IPS DF 6.9 (cell line): Measurements from ENCODE around the gene DDX55.
"Not testable (repeated sequence)": the region's sequence is repeated elsewhere in the genome, so short reads cannot be mapped to it uniquely, and the experiment has no call there.

ENCODE experiments used
- DNase-seq: peaks from one replicate; pipeline ENCODE4 v3.0.0-alpha.2; 2013; ENCODE audit warnings: low read depth, low spot score
- H3K27ac ChIP-seq: one replicate; pipeline ENCODE4 v1.5.1; 2013; ENCODE audit warnings: low read length, control low read depth
- H3K27me3 ChIP-seq: 2 replicates; pipeline ENCODE4 v1.6.1; 2013; ENCODE audit warnings: mild to moderate bottlenecking, low read length; ENCODE audit not compliant: control insufficient read depth, insufficient read depth
- H3K36me3 ChIP-seq: 2 replicates; pipeline ENCODE4 v1.6.1; 2013; ENCODE audit warnings: low read length; ENCODE audit not compliant: control insufficient read depth, insufficient read depth
- H3K4me1 ChIP-seq: 2 replicates; pipeline ENCODE4 v1.6.1; 2013; ENCODE audit warnings: low read length; ENCODE audit not compliant: control insufficient read depth, insufficient read depth
- H3K4me3 ChIP-seq: 2 replicates; pipeline ENCODE4 v1.5.1; 2013; ENCODE audit warnings: mild to moderate bottlenecking, low read length
- H3K9me3 ChIP-seq: 2 replicates; pipeline ENCODE4 v1.6.1; 2013; ENCODE audit warnings: low read length, inconsistent platforms; ENCODE audit not compliant: control insufficient read depth, insufficient read depth
- WGBS: extraction: QIAGEN DNeasy Blood & Tissue Kit; methylation state at CpG from one replicate; pipeline ENCODE4 v1.1.7; 2013; ENCODE audit warnings: mixed read lengths, missing lambda C conversion rate; ENCODE audit not compliant: insufficient read length, insufficient coverage; 5-methylcytosine and 5-hydroxymethylcytosine counted together

DDX55 gene

GRCh38 chr12:123578829-123579228 is 23.1 kb upstream of the DDX55 start:
- H3K27ac ChIP-seq, H3K27me3 ChIP-seq, DNase-seq, H3K9me3 ChIP-seq, H3K4me1 ChIP-seq, H3K36me3 ChIP-seq, H3K4me3 ChIP-seq: not testable (repeated sequence)
- no CpG with 5 or more reads among the region's 4 CpGs for WGBS

GRCh38 chr12:123580772-123581171 is 21.1 kb upstream of the DDX55 start:
- WGBS, result no CpG with 5 or more reads among the region's 4 CpGs
- no peaks in the 10 kb centered on the region; the same call in 1 of the 2 replicates for H3K9me3 ChIP-seq
- no peak for DNase-seq
- no peaks in the 10 kb centered on the region for H3K36me3 ChIP-seq
- no peaks in the 10 kb centered on the region for H3K27me3 ChIP-seq
- no peak overlapping the region for H3K27ac ChIP-seq
- H3K4me3 ChIP-seq, result no peak overlapping the region
- no peaks in the 10 kb centered on the region for H3K4me1 ChIP-seq

- Histone ChIP-seq H3K27me3 (no peaks in the 10 kb centered on the region), H3K36me3 (peaks cover 11% of the 10 kb centered on the region; the same call in 1 of the 2 replicates), H3K4me1 (no peaks in the 10 kb centered on the region), H3K9me3 (no peaks in the 10 kb centered on the region), H3K4me3 (no peak overlapping the region), H3K27ac (no peak overlapping the region)
- no CpG with 5 or more reads among the region's 8 CpGs for WGBS
- DNase-seq, result no peak
Observed at GRCh38 chr12:123591702-123592481, 10.0 kb upstream of the DDX55 start.

DNA sequence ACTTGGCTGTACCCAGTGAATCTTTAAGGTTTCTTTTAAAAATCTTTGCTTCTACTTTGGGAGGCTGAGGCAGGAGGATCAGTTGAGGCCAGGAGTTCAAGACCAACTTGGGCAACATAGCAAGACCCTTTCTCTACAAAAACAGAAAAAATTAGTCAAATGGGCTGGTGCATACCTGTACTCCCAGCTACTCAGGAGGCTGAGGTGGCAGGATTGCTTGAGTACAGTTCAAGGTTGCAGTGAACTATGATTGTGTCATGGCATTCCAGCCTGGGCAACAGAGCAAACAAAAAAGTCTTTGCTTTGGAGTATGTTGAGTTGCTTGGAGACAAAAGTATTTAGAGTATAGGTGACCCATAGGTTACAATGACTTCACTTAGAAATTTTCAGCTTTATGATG is 6.2 kb upstream of the DDX55 start:
- H3K36me3 ChIP-seq, result peaks cover 3% of the 10 kb centered on the region; the same call in 1 of the 2 replicates
- H3K27ac ChIP-seq, result no peak overlapping the region
- no peaks in the 10 kb centered on the region for H3K27me3 ChIP-seq
- H3K4me1 ChIP-seq, result no peaks in the 10 kb centered on the region
- H3K4me3 ChIP-seq, result no peak overlapping the region
- H3K9me3 ChIP-seq, result no peaks in the 10 kb centered on the region
- no peak for DNase-seq

DNA sequence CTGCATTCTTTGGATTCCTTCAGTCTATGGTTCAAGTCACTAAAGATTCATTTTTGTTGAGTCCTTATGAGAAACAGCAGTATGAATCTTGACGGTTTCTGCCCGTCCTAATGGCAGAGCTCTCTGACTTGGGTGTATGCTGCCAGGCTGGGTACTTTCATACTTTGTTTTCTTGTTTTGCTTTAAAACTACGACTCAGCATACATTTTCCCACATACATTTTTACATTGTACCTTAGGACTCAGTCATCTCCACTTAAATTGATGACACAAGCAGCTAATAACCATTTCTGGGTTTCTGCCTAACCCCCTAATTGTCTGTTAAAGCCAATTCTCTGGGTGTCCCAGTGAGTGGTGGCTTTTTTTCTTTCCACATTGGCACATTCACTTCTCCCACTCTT is 4.8 kb upstream of the DDX55 start:
- no peaks in the 10 kb centered on the region for H3K27me3 ChIP-seq
- no peak overlapping the region for H3K27ac ChIP-seq
- WGBS, result no CpG with 5 or more reads among the region's 3 CpGs
- H3K9me3 ChIP-seq, result no peaks in the 10 kb centered on the region
- no peak overlapping the region for H3K4me3 ChIP-seq
- peaks cover 1% of the 10 kb centered on the region; the same call in 1 of the 2 replicates for H3K36me3 ChIP-seq
- H3K4me1 ChIP-seq, result no peaks in the 10 kb centered on the region
- no peak for DNase-seq

DNA sequence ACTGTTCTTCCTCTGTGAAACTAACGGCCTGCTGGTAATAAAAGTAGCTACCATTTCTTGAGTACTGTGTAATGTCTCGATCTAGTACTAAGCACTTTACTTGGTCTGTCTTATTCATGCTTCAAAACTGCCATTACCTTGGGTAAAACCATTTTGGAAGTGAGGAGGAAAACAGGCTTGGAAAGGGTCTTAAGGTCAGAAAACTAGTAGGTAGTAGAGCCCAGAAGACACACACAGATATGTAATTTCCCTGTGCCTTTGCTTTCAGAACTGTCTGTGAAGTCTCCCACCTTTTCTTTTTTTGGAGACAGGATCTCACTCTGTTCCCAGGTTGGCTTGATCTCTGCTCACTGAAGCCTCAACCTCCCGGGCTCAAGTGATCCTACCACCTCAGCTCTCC is 3.4 kb upstream of the DDX55 start:
- Histone ChIP-seq H3K27me3 (no peaks in the 10 kb centered on the region), H3K4me1 (no peaks in the 10 kb centered on the region), H3K36me3 (no peaks in the 10 kb centered on the region; the same call in 1 of the 2 replicates), H3K4me3 (no peak overlapping the region), H3K9me3 (no peaks in the 10 kb centered on the region), H3K27ac (no peak overlapping the region)
- no CpG with 5 or more reads among the region's 3 CpGs for whole genome bisulfite sequencing
- DNase-seq, result no peak

DNA sequence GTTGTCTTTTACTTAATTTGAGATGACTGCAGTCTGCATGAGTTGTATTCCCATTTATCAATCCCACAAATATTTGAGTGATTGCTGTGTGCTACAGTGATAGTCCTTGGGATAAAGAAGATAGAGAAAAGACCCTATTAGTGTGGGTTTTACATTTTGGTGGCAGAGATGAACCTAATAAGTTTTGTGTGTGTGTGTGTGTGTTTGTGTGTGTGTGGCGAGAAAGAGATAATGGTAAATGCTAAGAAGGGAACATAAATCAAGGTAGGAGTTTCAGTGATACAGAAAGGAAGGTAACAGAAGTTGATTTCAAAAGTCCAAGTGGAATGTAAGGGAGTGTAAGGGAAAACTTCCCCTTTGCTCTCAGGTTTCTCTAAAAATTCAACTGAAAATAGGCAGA is 2.6 kb upstream of the DDX55 start:
- DNase-seq, result no peak
- Histone ChIP-seq H3K4me1 (no peaks in the 10 kb centered on the region), H3K36me3 (no peaks in the 10 kb centered on the region; the same call in 1 of the 2 replicates), H3K27ac (no peak overlapping the region), H3K9me3 (no peaks in the 10 kb centered on the region), H3K4me3 (no peak overlapping the region), H3K27me3 (no peaks in the 10 kb centered on the region)
- WGBS, result 100% methylated on average over 1 of the region's 1 CpG

GRCh38 chr12:123599721-123600120 is 2.2 kb upstream of the DDX55 start:
- H3K27ac ChIP-seq, result no peak overlapping the region
- H3K4me1 ChIP-seq, result no peaks in the 10 kb centered on the region
- H3K27me3 ChIP-seq, result no peaks in the 10 kb centered on the region
- WGBS, result no CpG with 5 or more reads among the region's 7 CpGs
- DNase-seq, result no peak
- H3K4me3 ChIP-seq, result no peak overlapping the region
- H3K9me3 ChIP-seq, result no peaks in the 10 kb centered on the region
- no peaks in the 10 kb centered on the region; the same call in 1 of the 2 replicates for H3K36me3 ChIP-seq

DNA sequence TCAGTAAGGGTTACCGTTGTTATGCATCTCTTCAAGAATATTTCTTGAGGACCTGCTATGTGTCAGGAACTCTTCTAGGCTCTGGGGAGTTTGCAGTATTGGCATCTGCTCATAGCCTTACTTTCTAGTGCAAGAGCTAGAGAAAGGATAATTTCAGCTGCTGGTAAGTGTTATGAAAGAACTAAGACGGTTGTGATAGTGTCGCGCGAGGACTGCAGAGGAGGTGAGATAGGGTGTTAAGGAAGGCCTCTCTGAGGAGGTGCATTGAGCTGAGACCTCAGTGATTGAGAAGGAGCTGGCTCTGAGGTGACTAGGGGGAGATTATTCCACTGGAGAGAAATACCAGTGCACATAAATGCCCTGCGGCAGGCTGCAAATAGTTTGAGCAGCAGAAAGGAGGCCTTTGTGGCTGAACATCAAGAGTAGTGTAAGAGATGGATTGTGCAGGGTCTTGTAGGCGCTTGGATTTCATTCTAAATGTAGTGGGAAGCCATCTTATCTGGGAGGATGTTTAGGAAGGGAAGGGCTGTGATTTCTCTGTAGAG is 824 bp downstream of the DDX55 start:
- no CpG with 5 or more reads among the region's 7 CpGs for WGBS
- Histone ChIP-seq H3K4me1 (no peaks in the 10 kb centered on the region), H3K4me3 (peak overlapping the region; percentile 99), H3K27ac (no peak overlapping the region), H3K27me3 (no peaks in the 10 kb centered on the region), H3K9me3 (no peaks in the 10 kb centered on the region), H3K36me3 (peaks cover 12% of the 10 kb centered on the region; the same call in 1 of the 2 replicates)
- no peak for DNase-seq

GRCh38 chr12:123603495-123603894 is 1.6 kb downstream of the DDX55 start:
- not testable (repeated sequence) for H3K9me3 ChIP-seq, H3K4me3 ChIP-seq, H3K27me3 ChIP-seq, H3K4me1 ChIP-seq, H3K27ac ChIP-seq, DNase-seq
- H3K36me3 ChIP-seq, result peaks cover 20% of the 10 kb centered on the region
- no CpG with 5 or more reads among the region's 11 CpGs for WGBS

- peaks cover 38% of the 10 kb centered on the region for H3K36me3 ChIP-seq
- no peak overlapping the region for H3K4me3 ChIP-seq
- no CpG with 5 or more reads among the region's 4 CpGs for WGBS
- no peaks in the 10 kb centered on the region for H3K4me1 ChIP-seq
- no peak overlapping the region for H3K27ac ChIP-seq
- no peaks in the 10 kb centered on the region for H3K9me3 ChIP-seq
- no peaks in the 10 kb centered on the region for H3K27me3 ChIP-seq
- no peak for DNase-seq
Observed at GRCh38 chr12:123607756-123608155, 5.9 kb downstream of the DDX55 start.
